Stimulated activated naive CD4-positive, alpha-beta T cell (primary cell): Measurements from ENCODE around the gene GEMIN7.
A peak's percentile ranks its signal among the peaks of the same experiment; 100 is the strongest.
"Not testable (repeated sequence)": the region's sequence is repeated elsewhere in the genome, so short reads cannot be mapped to it uniquely, and the experiment has no call there.

ENCODE experiments used
- DNase-seq, 6 experiments: peaks; one replicate each; lab custom pipeline; 2025; lab: John Stamatoyannopoulos, UW

GEMIN7 gene

GRCh38 chr19:45104658-45105349 lies 25.7 kb downstream of the GEMIN7 start:
- DNase-seq, result no peak

DNA sequence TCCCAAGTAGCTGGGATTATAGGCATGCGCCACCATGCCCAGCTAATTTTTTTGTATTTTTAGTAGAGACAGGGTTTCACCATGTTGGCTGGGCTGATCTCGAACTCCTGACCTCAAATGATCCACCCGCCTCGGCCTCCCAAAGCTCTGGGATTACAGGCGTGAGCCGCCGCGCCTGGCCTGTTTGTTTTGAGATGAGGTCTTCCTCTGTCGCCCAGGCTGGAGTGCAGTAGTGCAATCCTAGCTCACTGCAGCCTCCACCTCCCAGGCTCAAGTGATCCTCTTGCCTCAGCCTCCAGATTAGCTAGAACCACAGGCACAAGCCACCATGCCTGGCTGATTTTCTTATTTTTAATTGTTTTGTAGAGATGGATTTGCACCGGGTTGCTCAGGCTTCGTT lies 27.3 kb downstream of the GEMIN7 start:
- DNase-seq, result not testable (repeated sequence)

DNA sequence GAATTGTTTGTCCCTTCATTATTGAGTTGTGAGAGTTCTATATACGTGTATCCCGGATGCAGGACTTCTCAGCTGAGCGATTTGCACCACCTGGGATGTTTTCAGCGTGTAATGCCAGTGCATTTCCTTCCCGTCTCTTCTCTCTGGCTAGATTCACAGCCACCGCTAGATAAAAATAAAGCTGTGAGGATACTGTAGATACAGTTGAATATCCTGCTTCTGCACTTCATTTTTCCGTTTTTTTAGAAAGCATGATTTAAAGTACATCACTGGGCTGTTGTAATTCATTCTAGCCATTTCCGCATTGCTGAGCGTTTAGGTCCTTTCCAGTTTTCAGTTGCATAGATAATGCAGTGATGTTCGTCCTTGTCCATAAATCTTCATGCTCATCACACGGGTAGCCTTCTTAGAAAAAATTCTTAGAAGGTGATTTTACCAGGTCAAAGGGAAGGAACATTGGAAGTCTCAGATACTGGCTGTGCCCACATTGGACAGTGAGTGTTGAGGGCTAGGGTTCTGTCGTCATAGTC lies 28.6 kb downstream of the GEMIN7 start:
- no peak for DNase-seq

GRCh38 chr19:45110851-45111266 lies 31.8 kb downstream of the GEMIN7 start:
- DNase-seq, result no peak

DNA sequence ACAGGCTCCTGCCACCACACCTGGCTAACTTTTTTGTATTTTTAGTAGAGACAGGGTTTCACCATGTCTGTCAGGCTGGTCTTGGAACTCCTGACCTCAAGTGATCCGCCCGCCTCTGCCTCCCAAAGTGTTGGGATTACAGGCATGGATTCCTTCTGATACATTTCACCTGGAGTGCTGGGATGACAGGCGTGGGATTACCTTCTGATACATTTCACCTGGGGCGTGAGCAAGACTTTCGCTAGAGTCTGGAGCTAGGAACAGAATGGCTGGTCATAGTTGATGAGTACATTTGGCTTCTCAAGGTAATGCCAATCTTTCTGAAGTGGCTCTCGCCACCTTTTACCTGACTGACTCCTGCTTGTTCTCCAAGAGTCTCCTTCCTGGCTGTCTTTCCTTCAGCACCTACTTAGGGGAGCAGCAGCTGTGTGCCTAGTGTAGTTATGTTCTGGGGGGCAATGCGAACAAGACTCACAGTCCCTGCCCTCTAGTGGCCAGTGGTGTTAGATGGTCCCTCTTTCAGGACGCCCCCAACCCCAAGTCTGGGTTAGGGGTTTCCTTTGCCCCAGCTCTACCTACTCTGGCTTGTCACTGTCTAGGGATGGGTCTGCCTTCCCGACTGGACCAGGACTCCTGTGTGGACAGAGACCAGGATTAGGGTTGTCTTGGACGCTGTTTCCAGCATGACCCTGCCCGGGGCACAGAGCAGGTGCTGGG lies 33.2 kb downstream of the GEMIN7 start:
- DNase-seq, result no peak

- no peak for DNase-seq
Measured at GRCh38 chr19:45113628-45114027, 34.6 kb downstream of the GEMIN7 start.

GRCh38 chr19:45114116-45114515 lies 35.1 kb downstream of the GEMIN7 start:
- no peak for DNase-seq

- DNase-seq, result no peak
Measured at GRCh38 chr19:45115809-45116615, 37.0 kb downstream of the GEMIN7 start.

DNA sequence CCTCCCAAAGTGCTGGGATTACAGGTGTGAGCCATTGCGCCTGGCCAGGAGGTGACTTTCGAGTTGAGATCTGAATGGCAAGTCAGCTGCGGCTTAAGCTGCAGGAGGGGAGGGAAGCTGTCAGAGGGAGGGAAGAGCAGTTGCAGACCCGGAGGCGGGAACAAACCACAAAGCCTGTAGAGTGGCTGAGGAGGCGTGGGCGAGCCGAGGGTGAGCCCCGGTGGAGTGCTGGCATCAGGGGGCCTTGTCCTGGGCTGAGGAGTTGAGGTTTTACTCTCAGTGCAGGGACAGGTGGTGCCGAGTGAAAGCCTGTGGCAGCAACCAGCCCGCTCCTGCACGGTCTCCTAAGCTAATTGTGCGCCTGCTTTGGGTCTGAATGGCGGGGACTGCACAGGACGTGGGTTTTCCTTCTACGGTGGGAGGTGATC lies 38.1 kb downstream of the GEMIN7 start:
- peak in 5 of 6 experiments; percentile 11 to 33 (median 16) for DNase-seq

- DNase-seq, result no peak
Measured at GRCh38 chr19:45117671-45118070, 38.6 kb downstream of the GEMIN7 start.

DNA sequence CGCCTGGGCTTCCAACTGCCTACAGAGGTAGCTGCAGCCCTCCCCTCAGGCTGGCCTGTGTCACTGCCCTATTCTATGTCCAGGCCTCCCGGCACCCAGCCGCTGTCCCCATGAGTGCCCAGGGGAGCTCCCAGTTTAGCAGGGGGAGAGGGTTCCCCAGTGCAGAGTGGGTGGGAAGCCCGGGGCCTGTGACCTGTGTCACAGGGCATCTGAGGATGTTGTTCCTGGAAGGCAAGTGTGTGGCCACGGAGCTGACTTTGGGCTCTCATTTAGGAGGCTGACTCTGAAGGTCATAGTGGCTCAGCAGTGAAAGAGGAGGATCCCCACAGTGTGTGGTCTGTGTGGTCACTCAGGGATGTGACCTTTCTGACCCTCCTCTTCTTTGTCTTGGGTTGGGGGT lies 39.0 kb downstream of the GEMIN7 start:
- DNase-seq, result peak in 1 of 6 experiments; percentile 13

DNA sequence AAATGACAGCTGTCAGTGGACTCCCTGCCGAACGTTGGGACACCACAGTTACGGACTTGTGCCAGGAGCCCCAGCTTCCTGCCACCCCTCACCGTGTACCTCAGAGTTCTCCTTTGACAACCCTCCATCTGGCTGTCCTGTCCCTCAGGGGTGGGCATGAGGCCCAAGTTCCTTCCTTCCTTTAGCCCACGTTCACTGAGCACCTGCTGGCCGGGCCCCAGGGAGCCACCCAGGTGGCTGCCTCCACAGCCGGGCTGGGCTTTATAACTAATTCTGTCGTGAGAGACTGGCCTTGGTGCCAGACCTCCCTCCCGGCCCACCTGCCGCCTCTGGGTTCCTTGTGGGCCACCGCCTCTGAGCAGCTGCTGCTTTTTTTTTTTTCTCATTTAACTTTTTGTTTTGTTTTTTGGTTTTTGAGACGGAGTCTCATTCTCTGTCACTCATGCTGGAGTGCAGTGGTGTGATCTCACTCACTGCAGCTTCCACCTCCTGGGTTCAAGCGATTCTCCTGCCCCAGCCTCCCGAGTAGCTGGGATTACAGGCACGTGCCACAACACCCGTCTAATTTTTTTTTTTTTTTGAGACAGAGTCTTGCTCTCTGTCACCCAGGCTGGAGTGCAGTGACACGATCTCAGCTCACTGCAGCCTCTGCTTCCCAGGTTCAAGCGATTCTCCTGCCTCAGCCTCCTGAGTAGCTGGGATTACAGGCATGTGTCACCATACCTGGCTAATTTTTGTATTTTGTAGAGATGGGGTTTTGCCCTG lies 39.7 kb downstream of the GEMIN7 start:
- DNase-seq, result not testable (repeated sequence)

- DNase-seq, result no peak
Measured at GRCh38 chr19:45119582-45119981, 40.5 kb downstream of the GEMIN7 start.

- no peak for DNase-seq
Measured at GRCh38 chr19:45121827-45122345, 42.8 kb downstream of the GEMIN7 start.

- DNase-seq, result no peak
Measured at GRCh38 chr19:45122832-45123231, 43.8 kb downstream of the GEMIN7 start.

GRCh38 chr19:45123440-45123850 lies 44.4 kb downstream of the GEMIN7 start:
- DNase-seq, result no peak

DNA sequence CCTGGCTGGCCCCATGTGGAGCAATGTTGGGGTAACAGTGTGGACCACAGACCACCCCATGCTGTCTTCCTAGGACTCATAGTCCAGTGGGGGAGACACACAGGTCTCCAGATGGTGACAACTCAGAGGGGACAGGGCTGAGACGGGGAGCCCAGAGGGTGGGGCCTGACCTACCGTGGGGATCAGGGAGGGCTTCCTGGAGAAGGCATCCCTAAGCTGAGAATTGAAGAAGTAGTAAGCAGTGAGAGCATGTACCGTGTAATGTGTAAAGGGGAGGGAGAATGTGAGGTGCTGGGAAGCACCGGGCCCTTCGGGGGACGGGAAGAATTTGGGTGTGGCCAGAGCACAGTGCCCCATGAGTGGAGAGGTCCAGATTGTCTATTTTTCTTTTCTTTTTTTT lies 45.0 kb downstream of the GEMIN7 start:
- no peak for DNase-seq

- DNase-seq, result no peak
Measured at GRCh38 chr19:45125360-45125759, 46.3 kb downstream of the GEMIN7 start.

DNA sequence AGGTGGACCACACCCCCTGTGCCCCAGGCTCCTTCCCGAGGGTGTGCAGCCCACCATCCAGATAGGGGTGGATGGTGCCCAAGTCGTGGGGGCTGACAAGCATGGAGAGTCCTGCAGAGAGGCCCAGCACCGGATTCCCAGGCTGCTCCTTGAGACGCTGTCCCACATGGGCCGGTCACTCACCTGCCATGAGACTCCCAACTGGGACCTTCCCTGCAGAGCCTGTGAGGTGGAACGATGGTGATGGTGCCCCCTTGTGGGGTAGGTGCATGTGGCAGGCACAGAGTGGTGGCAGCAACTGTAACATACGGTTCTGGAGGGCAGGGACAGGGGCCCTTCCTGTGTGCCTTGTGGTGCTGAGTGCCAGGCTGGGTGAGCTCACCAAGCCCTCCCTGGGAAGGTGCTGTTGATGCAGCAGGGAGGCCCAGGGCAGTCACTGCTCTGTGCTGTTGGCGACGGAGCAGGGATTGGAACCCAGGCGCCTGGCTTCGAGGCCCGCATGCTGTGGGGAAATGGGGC lies 47.0 kb downstream of the GEMIN7 start:
- peak; percentile 26 to 66 (median 44) for DNase-seq

GRCh38 chr19:45126654-45127053 lies 47.6 kb downstream of the GEMIN7 start:
- DNase-seq, result no peak

GRCh38 chr19:45128146-45128545 lies 49.1 kb downstream of the GEMIN7 start:
- DNase-seq, result no peak
